Measurements from ENCODE around the gene PTPRH. TPM values are rescaled to one million over a fixed set of nuclear protein-coding genes. Genes with fewer than 3 reads are reported as not detected.

The PTPRH gene
- total RNA-seq, 1 donor from 2014 or later = 1.0 TPM

- Histone ChIP-seq H3K27me3 (ENCODE audit: insufficient read depth, low read length) (no peaks in the 10 kb centered on the region), H3K9me3 (ENCODE audit: insufficient read depth, low read depth, low read length) (no peaks in the 10 kb centered on the region), H3K4me1 (ENCODE audit: insufficient read depth, low read length) (no peaks in the 10 kb centered on the region), H3K79me2 (ENCODE audit: insufficient read depth, low read length) (no peaks in the 10 kb centered on the region), H3K36me3 (ENCODE audit: insufficient read depth, low read length) (peaks cover 4% of the 10 kb centered on the region), H3K4me3 (ENCODE audit: insufficient read depth, low read depth, low read length) (no peak within 1 kb of the TSS), H2AFZ (ENCODE audit: low read depth, low read length) (no peak within 1 kb of the TSS), H4K20me1 (ENCODE audit: insufficient read depth, low read length) (peaks cover 49% of the 10 kb centered on the region), H3K4me2 (ENCODE audit: low read length) (no peak within 1 kb of the TSS), H3K9ac (ENCODE audit: low read length) (no peak within 1 kb of the TSS), H3K27ac (ENCODE audit: low read depth, low read length) (no peak within 1 kb of the TSS)
- Mint-ChIP-seq H3K27me3 (ENCODE audit: low read depth, unreplicated experiment) (no peaks in the 10 kb centered on the region), H3K4me3 (ENCODE audit: unreplicated experiment) (no peak within 1 kb of the TSS), H3K36me3 (ENCODE audit: low read depth, unreplicated experiment) (peaks cover 18% of the 10 kb centered on the region), H3K27ac (ENCODE audit: unreplicated experiment) (no peak within 1 kb of the TSS), H3K4me1 (ENCODE audit: low read depth, unreplicated experiment) (no peaks in the 10 kb centered on the region), H3K9me3 (ENCODE audit: unreplicated experiment) (no peaks in the 10 kb centered on the region)
- no peak for FAIRE-seq
- no peak for TF ChIP-seq CTCF (IDR thresholded peaks at IDR 0.05; ENCODE audit: insufficient read depth, low read depth, low read length)
- TF ChIP-seq EZH2 (IDR thresholded peaks at IDR 0.05; ENCODE audit: insufficient read depth, low read length) = no peak
- no peak for DNase-seq (ENCODE audit: low read depth)
Observed at GRCh38 chr19:55228403-55229031, 19.2 kb upstream of the PTPRH start, which contains the start of gene TMEM86B. TSS of gene TMEM86B (minus strand) at chr19:55228763. CDS start at chr19:55228741, 22 bp downstream.

GRCh38 chr19:55228015-55228391, 18.7 kb upstream of the PTPRH start:
- no peak overlapping the region for H3K9ac ChIP-seq (ENCODE audit: low read length)
- H3K79me2 ChIP-seq (ENCODE audit: insufficient read depth, low read length) = no peaks in the 10 kb centered on the region
- peaks cover 18% of the 10 kb centered on the region for H3K36me3 Mint-ChIP-seq (ENCODE audit: low read depth, unreplicated experiment)
- no peak overlapping the region for H3K4me3 Mint-ChIP-seq (ENCODE audit: unreplicated experiment)
- FAIRE-seq (no peak), DNase-seq (ENCODE audit: low read depth) (no peak)
- H3K27me3 Mint-ChIP-seq (ENCODE audit: low read depth, unreplicated experiment) = no peaks in the 10 kb centered on the region
- H3K27me3 ChIP-seq (ENCODE audit: insufficient read depth, low read length) = no peaks in the 10 kb centered on the region
- H3K4me1 Mint-ChIP-seq (ENCODE audit: low read depth, unreplicated experiment) = no peaks in the 10 kb centered on the region
- H3K4me1 ChIP-seq (ENCODE audit: insufficient read depth, low read length) = no peaks in the 10 kb centered on the region
- no peak overlapping the region for H3K27ac ChIP-seq (ENCODE audit: low read depth, low read length)
- no peak for TF ChIP-seq EZH2 (IDR thresholded peaks at IDR 0.05; ENCODE audit: insufficient read depth, low read length)
- no peak for TF ChIP-seq CTCF (IDR thresholded peaks at IDR 0.05; ENCODE audit: insufficient read depth, low read depth, low read length)
- H3K4me3 ChIP-seq (ENCODE audit: insufficient read depth, low read depth, low read length) = no peak overlapping the region
- no peak overlapping the region for H2AFZ ChIP-seq (ENCODE audit: low read depth, low read length)
- peaks cover 54% of the 10 kb centered on the region for H4K20me1 ChIP-seq (ENCODE audit: insufficient read depth, low read length)
- no peak overlapping the region for H3K4me2 ChIP-seq (ENCODE audit: low read length)
- H3K36me3 ChIP-seq (ENCODE audit: insufficient read depth, low read length) = peaks cover 4% of the 10 kb centered on the region
- H3K27ac Mint-ChIP-seq (ENCODE audit: unreplicated experiment) = no peak overlapping the region
- no peaks in the 10 kb centered on the region for H3K9me3 ChIP-seq (ENCODE audit: insufficient read depth, low read depth, low read length)
- H3K9me3 Mint-ChIP-seq (ENCODE audit: unreplicated experiment) = no peaks in the 10 kb centered on the region

All from astrocyte (in vitro differentiated cells and primary cell).